ENCODE results near the gene GPANK1. TPM values are rescaled to one million over a fixed set of nuclear protein-coding genes. Genes with fewer than 3 reads are reported as not detected.

The GPANK1 gene
- total and polyA plus RNA-seq, 2 of the 13 experiments (the other 11 are each of a cell fraction or from before 2014, with no cell fraction given): 15.4 to 22.8 TPM

GRCh38 chr6:31654574-31655348, 10.0 kb downstream of the GPANK1 start (continued):
- TF ChIP-seq KIAA2018 (CRISPR knock-in tag; IDR thresholded peaks at IDR 0.05; ENCODE audit: borderline replicate concordance) (no peak), HES4 (CRISPR knock-in tag; IDR thresholded peaks at IDR 0.05; ENCODE audit: borderline replicate concordance) (no peak), ZNF660 (CRISPR knock-in tag; IDR thresholded peaks at IDR 0.05; ENCODE audit: borderline replicate concordance, low read depth) (no peak)

All from HepG2 (cell line).